Activated T-cell treated with anti-CD3 and anti-CD28 coated beads for 1 hour (primary cell): Measurements from ENCODE around the gene BPI.
"Not testable (repeated sequence)": the region's sequence is repeated elsewhere in the genome, so short reads cannot be mapped to it uniquely, and the experiment has no call there.

Source experiments
- DNase-seq: peaks from one replicate; pipeline ENCODE4 v3.0.0-alpha.2; 2020; ENCODE audit warnings: low read depth

BPI gene

GRCh38 chr20:38304845-38305447 lies 990 bp downstream of the BPI start:
- no peak for DNase-seq

GRCh38 chr20:38305541-38305940 lies 1.6 kb downstream of the BPI start:
- DNase-seq, result no peak

- no peak for DNase-seq
Observed at GRCh38 chr20:38306379-38306778, 2.4 kb downstream of the BPI start.

- no peak for DNase-seq
Observed at GRCh38 chr20:38307371-38308046, 3.6 kb downstream of the BPI start.

- DNase-seq, result no peak
Observed at GRCh38 chr20:38308047-38308438, 4.1 kb downstream of the BPI start.

GRCh38 chr20:38308447-38308846 lies 4.5 kb downstream of the BPI start:
- no peak for DNase-seq

- DNase-seq, result no peak
Observed at GRCh38 chr20:38311091-38311490, 7.1 kb downstream of the BPI start.

GRCh38 chr20:38311491-38311890 lies 7.5 kb downstream of the BPI start:
- DNase-seq, result no peak

GRCh38 chr20:38313676-38314075 lies 9.7 kb downstream of the BPI start:
- no peak for DNase-seq

- not testable (repeated sequence) for DNase-seq
Observed at GRCh38 chr20:38314350-38314749, 10.4 kb downstream of the BPI start.

GRCh38 chr20:38315290-38315966 lies 11.5 kb downstream of the BPI start:
- DNase-seq, result no peak

GRCh38 chr20:38316341-38316740 lies 12.4 kb downstream of the BPI start:
- DNase-seq, result no peak

GRCh38 chr20:38317422-38317821 lies 13.5 kb downstream of the BPI start:
- no peak for DNase-seq

- DNase-seq, result no peak
Observed at GRCh38 chr20:38320221-38320620, 16.3 kb downstream of the BPI start.

- DNase-seq, result no peak
Observed at GRCh38 chr20:38321959-38322598, 18.1 kb downstream of the BPI start.

- DNase-seq, result no peak
Observed at GRCh38 chr20:38324159-38324558, 20.2 kb downstream of the BPI start.

GRCh38 chr20:38325167-38325566 lies 21.2 kb downstream of the BPI start:
- DNase-seq, result no peak

GRCh38 chr20:38325905-38326304 lies 21.9 kb downstream of the BPI start:
- DNase-seq, result no peak

GRCh38 chr20:38326309-38326708 lies 22.4 kb downstream of the BPI start:
- DNase-seq, result no peak

GRCh38 chr20:38330638-38331037 lies 26.7 kb downstream of the BPI start:
- DNase-seq, result no peak

- no peak for DNase-seq
Observed at GRCh38 chr20:38331245-38331644, 27.3 kb downstream of the BPI start.

- no peak for DNase-seq
Observed at GRCh38 chr20:38331814-38332213, 27.9 kb downstream of the BPI start.

GRCh38 chr20:38334016-38334415 lies 30.1 kb downstream of the BPI start:
- no peak for DNase-seq
